GM13976 (cell line): ENCODE measurements around the gene ZNF518A.

Experiments
- DNase-seq: peaks from one replicate; pipeline ENCODE4 v3.0.0; 2012; ENCODE audit warnings: low spot score
- CTCF ChIP-seq: IDR thresholded peaks from 2 replicates; pipeline ENCODE4 v1.5.1; 2012; ENCODE audit warnings: borderline replicate concordance, mild to moderate bottlenecking; ENCODE audit not compliant: insufficient read depth; ENCODE audit errors: extremely low read depth, missing control alignments, control extremely low read depth
- in situ Hi-C: fragments of 300-500 bp; cut with MboI; formaldehyde crosslinking; loops from one replicate; pipeline ENCODE4 v1.12.0; 2022; ENCODE audit warnings: low sequenced_read_pairs, mixed read lengths, inconsistent platforms; ENCODE audit not compliant: unreplicated experiment

Gene ZNF518A

GRCh38 chr10:96129387-96130325 lies at the start of gene ZNF518A:
ZNF518A (plus strand) TSS chr10:96130297; CDS start chr10:96156323, 26,026 bp downstream.
- in situ Hi-C loops = no loop called here
- peak; percentile 89 for DNase-seq
- no peak for TF ChIP-seq CTCF

- in situ Hi-C loops = no loop called here
- no peak for TF ChIP-seq CTCF
- DNase-seq = peak; percentile 18
Measured at GRCh38 chr10:96082153-96082552, 47.9 kb upstream of the ZNF518A start.

- no peak for DNase-seq
- in situ Hi-C loops = no loop called here
- no peak for TF ChIP-seq CTCF
Measured at GRCh38 chr10:96082748-96083147, 47.3 kb upstream of the ZNF518A start.

GRCh38 chr10:96089116-96089515 lies 41.0 kb upstream of the ZNF518A start:
- no peak for TF ChIP-seq CTCF
- in situ Hi-C loops = no loop called here
- DNase-seq = peak; percentile 32

- in situ Hi-C loops = no loop called here
- peak; percentile 91 for DNase-seq
- no peak for TF ChIP-seq CTCF
Measured at GRCh38 chr10:96089670-96090462, 40.2 kb upstream of the ZNF518A start.

- in situ Hi-C loops = no loop called here
Measured at GRCh38 chr10:96090463-96090800, 39.7 kb upstream of the ZNF518A start.

More at GRCh38 chr10:96090463-96090800, 39.7 kb upstream of the ZNF518A start:
- no peak for TF ChIP-seq CTCF
- DNase-seq = no peak
